Muscle of leg (tissue), 11 donors: ENCODE results near the gene SUSD6. TPM values are rescaled to one million over a fixed set of nuclear protein-coding genes. Genes with fewer than 3 reads are reported as not detected.

Experiments used
- DNase-seq: peaks from one replicate; pipeline ENCODE4 v3.0.0; 2013
- H3K27ac ChIP-seq: one replicate; pipeline ENCODE4 v1.5.1; 2013; ENCODE audit warnings: mild to moderate bottlenecking, low read length, control low read depth
- H3K27me3 ChIP-seq: one replicate; pipeline ENCODE4 v1.6.1; 2013; ENCODE audit warnings: low read length; ENCODE audit not compliant: control insufficient read depth, insufficient read depth
- H3K36me3 ChIP-seq: one replicate; pipeline ENCODE4 v1.6.1; 2013; ENCODE audit warnings: low read length; ENCODE audit not compliant: control insufficient read depth, insufficient read depth
- H3K4me1 ChIP-seq: one replicate; pipeline ENCODE4 v1.6.1; 2013; ENCODE audit warnings: low read length; ENCODE audit not compliant: control insufficient read depth, insufficient read depth
- H3K4me3 ChIP-seq: one replicate; pipeline ENCODE4 v1.5.1; 2013; ENCODE audit warnings: low read length, control low read depth
- H3K9me3 ChIP-seq: replicated peaks from 2 replicates; pipeline ENCODE4 v1.6.1; 2013; ENCODE audit warnings: low read depth, low read length; ENCODE audit not compliant: control insufficient read depth
- WGBS: methylation state at CpG from one replicate; pipeline ENCODE4 v1.1.5; 2013; ENCODE audit warnings: missing lambda C conversion rate; ENCODE audit not compliant: insufficient coverage; 5-methylcytosine and 5-hydroxymethylcytosine counted together
- polyA plus RNA-seq, 8 donors: library from polyadenylated mRNA; unstranded; fragments of 120-200 nt; gene quantifications; one replicate each; pipeline versions ENCODE4 v1.2.1 to v1.2.3, GENCODE V29; 2013; ENCODE audit warnings: inconsistent platforms in 1 of 8, low replicate concordance in 1 of 8; ENCODE audit not compliant: insufficient read length in 8 of 8, insufficient read depth in 1 of 8
- total RNA-seq: library from RNA; stranded (reverse); fragments of 120-200 nt; gene quantifications from one replicate; pipeline ENCODE4 v1.2.4, GENCODE V29; 2013

SUSD6 gene
- total and polyA plus RNA-seq, 9 donors = 7.8 to 22.1 (median 16.7) TPM

DNA sequence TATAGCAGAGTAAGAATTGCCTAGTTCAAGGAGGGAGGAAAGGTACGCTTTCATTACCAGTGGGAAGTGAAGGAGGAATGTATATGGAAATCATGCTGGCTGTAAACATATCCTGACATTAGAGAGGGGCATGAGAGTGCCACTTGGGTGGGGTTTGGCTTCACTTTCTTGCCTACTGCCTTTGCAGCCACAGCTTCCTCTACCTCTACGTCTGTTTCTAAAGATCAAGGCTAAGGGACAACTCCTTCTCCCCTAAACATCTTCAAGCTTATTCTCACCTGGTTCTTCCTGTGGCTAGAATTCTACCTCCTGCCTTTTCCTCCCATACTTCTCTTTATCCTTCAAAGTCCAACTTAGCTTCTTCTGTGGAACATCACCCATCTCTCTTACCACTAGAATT lies 58.0 kb downstream of the SUSD6 start:
- 78% methylated on average over 1 of the region's 2 CpGs for WGBS
- peaks cover 3% of the 10 kb centered on the region for H3K36me3 ChIP-seq
- H3K27ac ChIP-seq = no peak overlapping the region
- no peaks in the 10 kb centered on the region for H3K27me3 ChIP-seq
- H3K4me3 ChIP-seq = no peak overlapping the region
- no peak for DNase-seq
- peaks cover 38% of the 10 kb centered on the region for H3K4me1 ChIP-seq
- no peaks in the 10 kb centered on the region for H3K9me3 ChIP-seq

DNA sequence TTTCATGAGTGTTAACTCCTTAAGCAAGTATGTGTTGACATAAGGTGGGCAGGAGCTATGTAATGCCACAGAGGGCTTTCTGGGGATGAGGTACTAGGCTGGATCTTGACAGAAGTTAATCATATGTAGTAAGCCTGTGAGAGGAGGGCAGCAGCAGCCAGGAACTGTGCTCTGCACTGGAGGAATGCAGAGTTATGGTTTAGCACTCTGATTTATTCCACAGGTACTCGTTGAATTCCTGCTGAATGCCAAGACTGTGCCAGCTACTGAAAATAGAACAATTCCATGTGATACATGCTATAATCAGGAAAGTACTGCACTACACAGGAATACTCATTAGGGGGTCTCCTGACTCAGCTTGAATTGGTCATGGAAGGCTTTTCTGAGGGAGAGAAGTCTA lies 58.7 kb downstream of the SUSD6 start:
- H3K9me3 ChIP-seq = no peaks in the 10 kb centered on the region
- DNase-seq = peak; percentile 40
- no peaks in the 10 kb centered on the region for H3K27me3 ChIP-seq
- H3K4me1 ChIP-seq = peaks cover 37% of the 10 kb centered on the region
- peaks cover 3% of the 10 kb centered on the region for H3K36me3 ChIP-seq
- no CpG with 5 or more reads among the region's 1 CpG for WGBS
- no peak overlapping the region for H3K4me3 ChIP-seq
- H3K27ac ChIP-seq = no peak overlapping the region

DNA sequence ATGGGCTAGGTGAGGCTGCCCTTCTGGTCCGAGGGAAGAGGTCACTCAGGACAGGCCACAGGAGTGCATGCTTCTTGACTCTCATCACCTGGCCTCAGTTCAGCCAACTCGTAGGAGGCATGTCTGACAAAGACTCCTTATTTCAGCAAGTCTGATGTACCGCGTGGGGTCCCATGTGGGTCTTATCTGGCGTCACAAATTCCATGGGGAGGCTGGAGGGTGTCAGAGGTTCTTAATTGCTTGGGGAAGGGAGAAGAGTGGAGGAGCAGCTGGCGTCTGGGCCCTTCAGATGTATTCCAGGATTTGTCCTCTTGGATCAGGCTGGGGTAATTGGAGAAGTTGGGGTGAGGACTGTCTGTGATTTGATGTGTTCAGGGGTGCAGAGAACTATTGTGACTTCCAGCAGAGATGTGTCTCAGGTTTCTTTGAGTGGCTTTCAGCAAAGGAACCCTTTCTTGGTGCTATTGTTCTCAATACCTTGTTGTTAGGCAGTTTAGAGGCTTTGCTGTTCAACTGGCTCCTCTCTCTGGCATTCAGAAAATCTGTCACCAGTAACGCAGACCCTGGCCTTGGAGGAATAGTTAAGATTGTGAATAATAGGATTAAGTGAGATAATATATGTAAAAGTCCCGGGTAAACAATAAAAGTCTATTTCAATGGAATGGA lies 60.1 kb downstream of the SUSD6 start:
- peaks cover 36% of the 10 kb centered on the region for H3K4me1 ChIP-seq
- DNase-seq = no peak
- H3K27me3 ChIP-seq = no peaks in the 10 kb centered on the region
- WGBS = 82% methylated on average over 5 of the region's 8 CpGs
- H3K36me3 ChIP-seq = peaks cover 3% of the 10 kb centered on the region
- H3K4me3 ChIP-seq = no peak overlapping the region
- no peaks in the 10 kb centered on the region for H3K9me3 ChIP-seq
- H3K27ac ChIP-seq = no peak overlapping the region

DNA sequence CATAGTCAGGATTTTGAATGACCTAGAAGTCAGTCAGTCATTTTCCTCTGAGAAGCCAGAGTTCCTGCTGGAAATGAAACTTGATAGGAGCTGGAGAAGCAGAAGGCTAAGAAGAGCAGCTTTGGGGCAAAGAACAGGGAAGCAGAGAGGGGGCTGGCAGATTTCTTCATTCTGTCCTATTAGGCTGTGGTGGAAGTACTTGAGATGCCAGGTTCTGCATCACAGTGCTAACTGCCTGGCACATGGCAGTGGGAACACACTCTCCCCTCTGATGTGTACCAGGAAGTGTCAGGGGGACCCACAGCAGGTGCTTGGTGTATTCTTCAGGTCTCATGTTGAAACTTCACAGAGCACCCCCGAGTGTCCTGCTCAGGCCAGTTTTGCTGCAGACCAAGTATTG lies 61.0 kb downstream of the SUSD6 start:
- Histone ChIP-seq H3K36me3 (peaks cover 3% of the 10 kb centered on the region), H3K9me3 (no peaks in the 10 kb centered on the region), H3K27ac (no peak overlapping the region), H3K4me1 (peaks cover 33% of the 10 kb centered on the region), H3K27me3 (no peaks in the 10 kb centered on the region), H3K4me3 (no peak overlapping the region)
- WGBS = 94% methylated on average over 1 of the region's 1 CpG
- no peak for DNase-seq

DNA sequence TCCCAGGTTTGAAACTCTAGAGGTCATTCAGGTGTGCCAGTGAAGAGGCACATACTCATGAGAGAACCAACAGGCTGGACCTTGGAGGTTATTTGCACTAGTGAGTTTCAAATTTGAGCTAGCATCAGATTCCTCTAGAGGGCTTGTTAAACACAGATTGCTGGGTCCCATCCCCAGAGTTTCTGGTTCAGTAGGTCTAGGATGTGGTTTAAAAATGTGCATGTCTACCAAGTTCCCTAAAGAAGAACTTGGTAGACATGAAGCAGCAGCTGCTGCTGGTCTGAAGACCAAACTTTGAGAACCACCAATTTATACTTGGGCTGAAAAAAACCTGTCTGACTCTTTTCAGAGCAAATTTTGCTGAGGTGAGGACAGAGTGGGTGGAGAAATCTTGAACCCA lies 61.7 kb downstream of the SUSD6 start:
- DNase-seq = no peak
- H3K27me3 ChIP-seq = no peaks in the 10 kb centered on the region
- peak overlapping the region; percentile 0 for H3K27ac ChIP-seq
- no peaks in the 10 kb centered on the region for H3K36me3 ChIP-seq
- H3K9me3 ChIP-seq = no peaks in the 10 kb centered on the region
- H3K4me1 ChIP-seq = peaks cover 33% of the 10 kb centered on the region
- H3K4me3 ChIP-seq = no peak overlapping the region

DNA sequence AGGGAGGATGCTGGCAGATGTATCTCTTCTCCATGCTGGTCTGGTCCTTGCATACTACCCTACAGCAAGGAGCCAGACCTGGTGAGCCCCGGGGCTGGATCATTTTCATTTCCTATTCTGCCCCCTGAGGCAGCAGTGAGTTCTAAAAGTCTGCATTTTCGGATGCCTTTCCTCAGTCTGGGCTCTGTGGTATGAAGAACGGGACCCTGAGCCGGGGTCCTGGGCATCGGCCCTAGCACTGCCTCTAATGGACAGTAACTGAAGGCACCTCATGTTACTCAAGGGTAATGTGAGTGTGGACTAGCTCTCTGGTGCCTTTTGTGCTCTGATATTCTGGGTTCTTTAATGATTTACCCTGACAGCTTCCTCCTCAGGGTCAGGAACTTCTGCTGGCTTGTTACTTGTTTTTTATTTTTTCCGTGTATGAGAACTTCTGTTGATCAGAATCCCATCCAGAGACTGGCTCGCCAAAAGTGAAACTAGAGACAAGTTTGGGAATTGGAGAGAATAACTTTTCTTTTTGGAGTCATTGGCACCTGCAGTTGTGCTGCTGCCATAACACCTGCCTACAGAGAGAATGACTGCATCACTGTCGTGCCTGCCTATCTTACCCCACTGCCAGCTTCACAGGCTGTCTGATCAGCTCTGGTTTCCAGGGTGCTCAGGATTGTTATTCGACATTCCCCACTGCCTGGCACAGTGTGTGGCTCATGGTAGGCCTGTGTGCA lies 62.3 kb downstream of the SUSD6 start:
- WGBS = 50% methylated on average over 4 of the region's 9 CpGs
- Histone ChIP-seq H3K27me3 (no peaks in the 10 kb centered on the region), H3K36me3 (no peaks in the 10 kb centered on the region), H3K4me1 (peaks cover 33% of the 10 kb centered on the region), H3K27ac (peak overlapping the region; percentile 53), H3K4me3 (no peak overlapping the region), H3K9me3 (no peaks in the 10 kb centered on the region)
- peak; percentile 73 for DNase-seq

DNA sequence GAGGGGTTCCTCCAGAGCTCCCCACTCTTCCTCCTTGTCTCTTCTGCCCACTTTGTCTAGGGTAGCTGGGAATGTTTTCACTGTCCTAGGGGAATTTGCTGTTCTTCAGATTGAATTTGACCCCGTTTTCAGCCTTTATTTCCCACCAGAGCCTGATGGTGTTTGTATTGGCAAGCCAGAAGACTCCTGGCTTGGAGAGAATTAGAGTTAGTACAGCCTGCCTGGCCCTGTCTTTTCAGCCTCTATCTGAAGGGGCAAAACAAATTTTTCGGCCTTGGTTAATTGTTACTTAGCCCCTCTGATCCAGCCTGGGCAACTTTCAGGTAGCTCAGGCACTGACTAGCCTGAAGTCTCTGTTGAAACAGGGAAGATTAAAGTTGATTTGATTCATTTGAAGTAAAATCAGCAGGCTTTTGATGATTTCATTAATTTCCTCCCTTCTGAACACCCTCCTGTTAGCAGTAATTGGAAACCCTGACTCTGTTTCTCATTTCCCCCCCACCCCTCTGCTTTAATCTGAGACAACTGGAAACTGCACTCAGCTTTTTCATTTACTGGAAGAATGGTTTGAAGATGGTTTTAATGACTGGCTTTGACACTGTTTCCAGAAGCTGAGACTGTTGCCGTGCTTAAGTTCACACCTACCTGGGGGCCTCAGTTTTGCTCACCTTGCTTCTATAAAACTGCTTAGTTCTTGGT lies 63.3 kb downstream of the SUSD6 start:
- Histone ChIP-seq H3K4me3 (no peak overlapping the region), H3K27ac (peak overlapping the region; percentile 53)

DNA sequence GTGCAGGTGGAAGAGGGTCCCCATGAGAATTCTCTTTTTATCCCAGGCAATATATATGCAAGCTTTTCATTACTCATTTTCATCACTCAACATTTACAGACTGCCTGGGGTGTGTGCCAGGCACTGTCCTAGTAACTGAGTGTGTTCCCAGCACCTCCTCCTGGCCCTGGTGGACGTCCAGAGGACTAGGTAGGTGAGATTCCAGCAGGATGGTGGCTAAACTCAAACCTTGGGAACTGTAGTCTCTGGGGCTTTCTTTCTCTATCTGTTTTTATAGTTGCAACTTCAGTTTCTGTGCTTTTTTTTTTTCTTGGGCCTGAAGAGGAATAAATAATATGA lies 63.8 kb downstream of the SUSD6 start:
- H3K4me1 ChIP-seq = peaks cover 36% of the 10 kb centered on the region
- no peak overlapping the region for H3K4me3 ChIP-seq
- H3K27me3 ChIP-seq = no peaks in the 10 kb centered on the region
- H3K9me3 ChIP-seq = no peaks in the 10 kb centered on the region
- no peak for DNase-seq
- no peaks in the 10 kb centered on the region for H3K36me3 ChIP-seq
- H3K27ac ChIP-seq = no peak overlapping the region
- no CpG with 5 or more reads among the region's 1 CpG for WGBS

More for the DNA sequence above, 63.3 kb downstream of the SUSD6 start:
- no peak for DNase-seq
- Histone ChIP-seq H3K4me1 (peaks cover 33% of the 10 kb centered on the region), H3K9me3 (no peaks in the 10 kb centered on the region), H3K36me3 (no peaks in the 10 kb centered on the region), H3K27me3 (no peaks in the 10 kb centered on the region)
- 17% methylated on average over 1 of the region's 3 CpGs for WGBS

DNA sequence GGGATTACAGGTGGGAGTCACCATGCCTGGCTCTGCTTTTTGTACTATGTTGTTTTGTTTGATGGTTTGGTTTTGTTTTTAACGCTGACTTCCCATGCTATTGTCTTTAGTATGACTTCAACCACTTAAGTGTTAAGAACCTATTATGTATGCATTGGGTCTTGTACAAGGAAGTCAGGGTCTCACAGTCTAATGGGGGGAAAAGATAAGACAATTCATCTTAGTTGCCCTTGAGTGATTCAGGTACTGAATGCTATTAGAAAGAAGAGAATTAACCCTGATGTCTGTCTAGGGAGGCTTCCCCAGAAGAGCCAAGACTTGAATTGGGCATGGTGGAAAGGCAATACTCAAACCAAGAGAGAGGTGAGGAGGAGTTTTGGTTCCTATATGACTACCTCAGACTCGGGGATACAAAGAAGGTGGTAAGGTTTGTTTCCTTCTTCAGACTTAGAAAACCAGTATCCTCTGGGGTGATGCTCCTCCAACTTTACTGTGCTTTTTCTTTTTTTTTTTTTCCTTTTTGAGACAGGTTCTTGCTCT lies 64.6 kb downstream of the SUSD6 start:
- H3K36me3 ChIP-seq = no peaks in the 10 kb centered on the region
- H3K4me3 ChIP-seq = no peak overlapping the region
- no peaks in the 10 kb centered on the region for H3K9me3 ChIP-seq
- peaks cover 36% of the 10 kb centered on the region for H3K4me1 ChIP-seq
- no peak overlapping the region for H3K27ac ChIP-seq
- no peaks in the 10 kb centered on the region for H3K27me3 ChIP-seq
- DNase-seq = no peak
- no CpG with 5 or more reads among the region's 2 CpGs for WGBS

DNA sequence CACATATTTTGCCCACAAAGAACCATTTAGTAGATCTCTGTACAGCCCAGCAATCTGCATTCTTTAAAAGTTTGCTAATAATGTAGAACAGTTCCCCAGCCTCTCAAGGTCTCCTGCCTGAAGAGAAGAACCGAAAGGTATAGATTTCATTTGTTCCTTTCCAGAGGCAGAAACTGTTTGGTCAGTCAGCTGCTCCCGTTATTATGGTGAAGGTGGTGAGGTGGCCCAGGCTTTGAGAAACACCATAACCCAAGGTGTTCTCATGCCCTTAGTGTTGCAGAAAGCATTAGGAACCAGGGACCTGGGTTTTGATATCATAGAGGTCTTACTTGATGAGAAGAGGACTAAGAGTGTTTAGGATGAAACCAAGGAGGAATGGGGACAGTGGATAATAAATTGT lies 65.3 kb downstream of the SUSD6 start:
- Histone ChIP-seq H3K9me3 (no peaks in the 10 kb centered on the region), H3K27ac (no peak overlapping the region), H3K4me3 (no peak overlapping the region), H3K36me3 (no peaks in the 10 kb centered on the region), H3K4me1 (peaks cover 33% of the 10 kb centered on the region), H3K27me3 (no peaks in the 10 kb centered on the region)
- DNase-seq = no peak
- WGBS = 94% methylated on average over 2 of the region's 2 CpGs
